Upper lobe of left lung (tissue), 4 donors: Measurements from ENCODE around the gene SOD3.

ENCODE experiments used
- EP300 ChIP-seq, 4 donors: sonication (generic); formaldehyde crosslinking; IDR thresholded peaks; one replicate each; pipeline ENCODE4 v1.5.1; 2017; ENCODE audit warnings: antibody characterized with exemption in 4 of 4, control low read depth in 2 of 4
- POLR2A ChIP-seq, 4 donors: fragments of 450-650 bp; IDR thresholded peaks; one replicate each; pipeline ENCODE4 v1.5.1; 2016 to 2017; ENCODE audit warnings: antibody characterized with exemption in 4 of 4, mild to moderate bottlenecking in 2 of 4
- POLR2AphosphoS5 ChIP-seq, 2 donors: sonication (generic); formaldehyde crosslinking; IDR thresholded peaks; one replicate each; pipeline ENCODE4 v1.5.1; 2017; ENCODE audit warnings: antibody characterized with exemption in 2 of 2
- TF ChIP-seq, protein P1 (sequence below), 6 experiments: fragments of 450-650 bp in 4 of 6; fragments of 200-600 bp in 2 of 6; sonication (generic) in 2 of 6; IDR thresholded peaks; one replicate each; pipeline ENCODE4 v1.5.1; 2016 to 2019; ENCODE audit warnings: antibody characterized with exemption in 6 of 6

DNA sequence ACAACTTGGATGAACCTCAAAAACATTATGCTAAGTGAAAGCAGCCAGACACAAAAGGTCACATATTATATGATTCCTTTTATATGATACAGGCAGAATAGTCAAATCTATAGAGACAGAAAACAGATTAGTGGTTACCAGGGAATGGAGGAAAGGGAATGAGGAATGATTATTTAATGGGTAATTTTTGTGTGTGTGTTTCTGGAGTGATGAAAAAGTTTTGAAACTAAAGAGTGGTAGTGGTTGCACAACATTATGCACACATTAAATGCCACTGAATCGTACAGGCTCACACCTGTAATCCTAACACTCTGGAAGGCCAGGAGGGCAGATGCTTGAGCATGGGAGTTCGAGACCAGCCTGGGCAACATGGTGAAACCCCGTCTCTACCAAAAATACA, 19.6 kb upstream of the SOD3 start:
- TF ChIP-seq POLR2A (IDR thresholded peaks at IDR 0.05), result no peak
- TF ChIP-seq, protein P1, sequence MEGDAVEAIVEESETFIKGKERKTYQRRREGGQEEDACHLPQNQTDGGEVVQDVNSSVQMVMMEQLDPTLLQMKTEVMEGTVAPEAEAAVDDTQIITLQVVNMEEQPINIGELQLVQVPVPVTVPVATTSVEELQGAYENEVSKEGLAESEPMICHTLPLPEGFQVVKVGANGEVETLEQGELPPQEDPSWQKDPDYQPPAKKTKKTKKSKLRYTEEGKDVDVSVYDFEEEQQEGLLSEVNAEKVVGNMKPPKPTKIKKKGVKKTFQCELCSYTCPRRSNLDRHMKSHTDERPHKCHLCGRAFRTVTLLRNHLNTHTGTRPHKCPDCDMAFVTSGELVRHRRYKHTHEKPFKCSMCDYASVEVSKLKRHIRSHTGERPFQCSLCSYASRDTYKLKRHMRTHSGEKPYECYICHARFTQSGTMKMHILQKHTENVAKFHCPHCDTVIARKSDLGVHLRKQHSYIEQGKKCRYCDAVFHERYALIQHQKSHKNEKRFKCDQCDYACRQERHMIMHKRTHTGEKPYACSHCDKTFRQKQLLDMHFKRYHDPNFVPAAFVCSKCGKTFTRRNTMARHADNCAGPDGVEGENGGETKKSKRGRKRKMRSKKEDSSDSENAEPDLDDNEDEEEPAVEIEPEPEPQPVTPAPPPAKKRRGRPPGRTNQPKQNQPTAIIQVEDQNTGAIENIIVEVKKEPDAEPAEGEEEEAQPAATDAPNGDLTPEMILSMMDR (IDR thresholded peaks at IDR 0.05), result no peak
- no peak for TF ChIP-seq POLR2AphosphoS5 (IDR thresholded peaks at IDR 0.05)
- no peak for TF ChIP-seq EP300 (IDR thresholded peaks at IDR 0.05)
